Activated CD8-positive, alpha-beta memory T cell treated with anti-CD3 and anti-CD28 coated beads, Interleukin-2, amount 50 U/mL, for 4 hours (primary cell): ENCODE data around the gene ETV7.
"Not testable (repeated sequence)": the region's sequence is repeated elsewhere in the genome, so short reads cannot be mapped to it uniquely, and the experiment has no call there.

Experiments
- DNase-seq: peaks from one replicate; pipeline ENCODE4 v3.0.0-alpha.2; 2020

Gene ETV7

DNA sequence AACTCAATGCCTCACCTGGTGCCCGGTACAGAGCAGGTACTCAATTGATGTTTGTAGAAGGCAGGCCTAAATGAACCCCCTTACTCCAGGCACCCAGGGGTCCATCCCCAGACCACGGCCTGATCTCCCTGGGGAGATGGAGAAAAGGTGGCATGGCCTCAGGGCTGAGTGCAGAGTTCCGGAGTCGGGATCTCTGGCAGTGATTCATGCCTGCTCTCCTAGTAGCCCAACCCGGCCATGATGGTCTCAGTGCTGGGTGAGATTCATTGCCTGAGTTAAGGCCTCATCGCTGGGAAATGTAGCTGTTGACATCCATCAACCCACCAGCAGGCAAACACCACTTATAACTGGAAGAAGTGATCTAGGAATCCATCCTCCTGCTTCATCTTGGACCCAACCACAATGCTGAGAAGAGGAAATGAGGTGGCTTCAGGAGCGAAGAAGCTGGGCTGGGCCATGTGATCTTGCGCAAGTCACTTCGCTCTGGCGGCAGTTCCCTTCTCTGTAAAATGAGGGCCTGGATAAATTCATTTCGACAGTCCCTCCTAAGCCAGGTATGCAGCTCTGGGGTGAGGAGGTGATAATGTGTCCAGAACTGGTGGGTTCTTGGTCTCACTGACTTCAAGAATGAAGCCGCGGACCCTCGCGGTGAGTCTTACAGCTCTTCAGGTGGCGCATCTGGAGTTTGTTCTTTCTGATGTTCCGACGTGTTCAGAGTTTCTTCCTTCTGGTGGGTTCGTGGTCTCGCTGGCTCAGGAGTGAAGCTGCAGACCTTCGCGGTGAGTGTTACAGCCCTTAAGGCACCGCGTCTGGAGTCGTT lies 24.7 kb downstream of the ETV7 start:
- no peak for DNase-seq

GRCh38 chr6:36361071-36361470 lies 26.4 kb downstream of the ETV7 start:
- no peak for DNase-seq

DNA sequence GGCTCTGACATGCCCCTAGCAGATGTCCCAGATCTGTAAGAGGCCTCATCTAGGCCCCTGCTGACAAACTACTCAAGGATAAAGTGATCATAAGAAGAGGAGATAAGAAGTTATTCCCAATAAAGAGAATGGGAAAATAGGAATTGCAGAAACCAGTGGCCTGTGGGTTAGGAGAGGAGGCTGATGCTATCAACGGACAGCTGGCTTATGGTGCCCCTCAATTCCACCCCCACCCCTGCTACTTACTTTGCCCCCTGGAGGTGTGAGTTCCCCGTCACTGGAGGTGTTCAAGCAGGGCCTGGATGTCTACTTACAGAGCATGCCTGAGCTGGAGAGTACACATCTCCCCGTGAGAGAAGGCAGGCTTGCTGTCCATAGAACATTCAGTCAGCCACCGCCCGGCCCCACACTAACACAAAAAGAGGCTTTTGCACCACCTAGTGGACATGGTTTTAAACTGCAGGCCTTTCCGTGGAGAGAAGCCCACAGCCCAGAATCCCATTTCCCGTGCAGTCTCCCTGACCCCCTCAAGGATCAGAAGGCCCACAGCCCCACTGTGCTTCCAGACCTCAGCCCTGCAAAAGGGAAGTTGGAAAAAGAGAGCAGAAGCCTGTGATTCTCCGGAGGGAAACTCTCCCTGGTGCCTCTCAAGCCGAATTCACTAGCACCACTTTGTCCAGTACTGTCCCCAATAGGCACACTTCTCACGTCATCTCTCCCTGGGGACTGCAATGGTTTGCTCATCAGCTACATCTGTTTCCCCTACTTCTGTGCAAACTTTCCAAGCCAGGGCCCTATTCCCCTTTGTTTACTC lies 27.0 kb downstream of the ETV7 start:
- DNase-seq, result peak; percentile 70

DNA sequence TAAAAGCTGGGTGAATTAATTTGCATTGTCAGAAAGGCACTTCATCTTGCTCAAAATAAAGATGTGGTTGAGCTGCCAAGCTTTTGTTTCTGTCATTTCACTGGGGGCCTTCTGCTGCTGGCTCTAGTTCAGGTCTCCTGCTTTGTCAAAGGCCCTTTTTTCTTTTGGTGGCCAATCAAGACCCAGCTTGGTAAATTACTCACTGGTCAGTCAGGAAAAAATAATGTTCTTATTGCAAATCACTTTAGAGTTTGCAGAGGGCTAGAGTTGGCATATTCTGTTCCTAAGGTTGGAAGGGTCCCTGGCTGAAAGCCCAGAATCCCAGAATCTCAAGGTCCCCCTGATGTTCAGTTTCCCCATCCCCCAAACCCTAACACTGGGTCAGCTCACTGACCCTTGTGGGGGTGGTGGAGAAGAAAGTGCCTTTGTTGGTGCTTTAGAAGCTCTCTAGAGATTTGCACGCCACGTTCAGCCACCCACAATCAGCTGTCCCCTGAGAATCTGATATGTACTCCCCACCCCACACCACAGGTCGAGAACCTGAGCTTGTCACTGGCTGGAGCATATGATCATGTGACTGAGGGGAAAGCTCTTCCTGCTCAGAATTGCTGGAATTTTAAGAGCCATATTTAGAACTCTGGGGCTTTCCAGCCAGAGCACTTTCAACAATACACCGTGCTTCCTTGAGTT lies 29.1 kb downstream of the ETV7 start:
- DNase-seq, result no peak

DNA sequence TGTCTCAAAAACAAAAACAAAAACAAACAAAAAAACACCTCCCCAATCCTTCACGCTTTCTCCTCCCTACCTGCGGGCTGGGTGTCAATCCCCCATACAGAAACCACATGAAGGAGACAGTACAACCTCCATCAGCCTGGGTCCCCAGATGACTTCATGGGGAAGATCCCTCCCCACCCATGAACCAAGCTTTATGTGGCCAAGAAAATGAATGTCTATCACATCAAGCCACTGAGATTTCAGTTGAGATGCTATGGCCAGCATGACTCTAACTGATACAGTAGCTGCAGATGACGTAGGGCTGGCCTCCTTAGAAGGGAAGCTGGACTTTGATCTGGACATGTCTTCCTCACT lies 29.6 kb downstream of the ETV7 start:
- no peak for DNase-seq

GRCh38 chr6:36355819-36356218 lies 31.6 kb downstream of the ETV7 start:
- no peak for DNase-seq

- no peak for DNase-seq
These were observed 34.0 kb downstream of the ETV7 start for GRCh38 chr6:36353411-36353915.

DNA sequence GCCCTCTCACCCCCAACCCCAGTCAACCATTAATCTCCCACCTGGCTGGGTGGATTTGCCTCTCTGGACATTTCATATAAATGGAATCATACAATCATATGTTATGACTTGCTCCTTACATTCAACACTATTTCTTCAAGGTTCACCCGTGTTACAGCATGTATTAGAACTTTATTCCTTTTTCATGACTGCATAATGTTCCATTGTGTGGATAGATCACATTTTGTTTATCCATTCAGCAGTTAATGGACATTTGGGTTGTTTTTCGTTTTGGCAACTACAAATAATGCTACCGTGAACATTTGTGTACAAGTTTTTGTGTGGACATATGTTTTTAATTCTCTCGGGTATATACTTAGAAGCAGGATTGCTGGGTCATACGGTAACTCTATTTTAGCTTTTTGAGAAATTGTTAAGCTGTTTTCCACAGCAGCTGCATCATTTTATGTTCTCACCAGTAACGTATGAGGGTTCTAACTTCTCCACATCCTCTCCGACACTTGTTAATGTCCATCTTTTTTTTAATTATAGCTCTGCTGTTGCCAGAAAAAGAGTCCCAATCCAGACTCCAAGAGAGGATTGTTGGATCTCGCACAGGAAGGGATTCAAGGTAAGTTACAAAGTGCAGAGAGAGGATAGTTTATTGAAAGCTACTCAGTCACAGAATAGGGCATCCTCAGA lies 34.9 kb downstream of the ETV7 start:
- no peak for DNase-seq

DNA sequence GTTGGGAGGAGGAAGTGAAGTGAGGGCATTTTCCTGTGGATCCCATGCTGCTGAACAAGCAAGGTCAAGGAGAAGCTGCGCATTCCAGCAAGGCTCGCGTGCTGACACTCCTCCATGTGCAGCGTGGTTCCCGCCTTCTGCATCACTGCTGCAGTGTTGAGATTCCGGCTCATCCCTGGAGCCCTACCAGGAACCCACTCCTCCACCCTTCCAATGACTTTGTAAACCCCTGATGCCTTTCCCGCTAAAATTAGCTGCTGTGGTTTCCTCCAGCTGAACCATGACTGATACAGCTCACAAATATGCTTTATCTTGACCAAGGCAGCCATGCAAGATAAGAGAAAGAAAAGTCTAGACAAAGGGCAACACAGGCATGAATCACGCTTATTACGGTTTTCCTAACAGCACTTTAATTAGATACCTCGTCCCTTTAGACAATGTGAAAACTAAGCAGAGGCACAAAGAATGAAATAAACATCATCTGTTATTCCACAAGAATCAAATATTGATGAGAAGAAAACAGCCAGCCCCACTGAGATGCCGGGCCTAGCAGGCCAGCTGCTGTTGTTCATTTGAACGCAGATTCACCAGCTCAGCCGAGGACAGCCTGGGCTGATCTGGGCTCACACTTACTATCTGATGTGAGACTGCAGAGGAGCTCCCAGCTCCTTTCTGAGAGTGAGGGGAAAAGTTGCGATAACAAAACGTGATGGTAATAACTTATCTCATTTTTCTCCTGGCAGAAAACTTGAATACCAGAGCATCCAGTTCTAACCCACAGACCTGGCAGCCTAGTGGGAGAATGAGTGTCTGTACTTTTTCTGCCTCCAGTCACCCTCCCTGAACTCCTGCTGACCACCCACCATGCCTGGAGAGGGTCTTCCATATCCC lies 36.5 kb downstream of the ETV7 start:
- no peak for DNase-seq

DNA sequence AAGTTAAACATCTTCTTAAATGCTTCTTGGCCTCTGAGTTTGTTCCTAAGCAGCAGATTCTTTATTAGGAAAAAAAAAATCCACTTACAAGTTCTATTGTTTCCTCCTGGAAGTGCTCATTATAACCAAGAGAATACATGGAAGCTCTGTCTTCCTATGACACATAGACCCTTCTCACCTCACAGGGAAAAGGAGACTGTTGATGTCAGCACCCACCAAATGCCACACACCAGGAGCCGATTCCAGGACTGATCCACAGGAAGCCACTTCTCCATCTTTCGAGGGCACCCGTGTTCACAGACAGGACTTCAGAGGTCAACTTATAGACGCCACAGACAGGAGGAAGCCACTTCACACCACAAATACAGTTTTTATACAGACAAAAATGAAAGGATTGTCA lies 37.4 kb downstream of the ETV7 start:
- no peak for DNase-seq

GRCh38 chr6:36349240-36349639 lies 38.2 kb downstream of the ETV7 start:
- DNase-seq, result no peak

DNA sequence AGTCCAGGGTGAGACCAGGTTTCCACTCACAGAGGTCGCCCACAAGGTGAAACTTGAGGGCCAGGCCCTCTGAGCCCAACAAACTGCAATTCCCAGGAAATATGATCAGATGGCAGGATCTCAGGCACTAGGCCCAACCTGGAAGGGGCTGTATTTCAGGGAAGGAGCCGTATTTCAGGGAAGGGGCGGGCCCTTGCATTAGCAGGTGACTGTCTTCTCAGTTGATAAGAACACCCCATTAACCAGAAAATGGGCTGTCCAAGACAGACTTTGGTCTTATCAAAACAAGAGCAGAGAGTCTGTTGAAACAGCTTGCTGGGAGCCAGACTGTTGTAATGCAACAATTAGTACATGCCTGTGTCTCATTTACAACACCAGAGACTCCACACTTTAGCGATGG lies 39.8 kb downstream of the ETV7 start:
- DNase-seq, result no peak

GRCh38 chr6:36346486-36347273 lies 40.8 kb downstream of the ETV7 start:
- DNase-seq, result no peak

- no peak for DNase-seq
These were observed 41.6 kb downstream of the ETV7 start for GRCh38 chr6:36345681-36346466.

DNA sequence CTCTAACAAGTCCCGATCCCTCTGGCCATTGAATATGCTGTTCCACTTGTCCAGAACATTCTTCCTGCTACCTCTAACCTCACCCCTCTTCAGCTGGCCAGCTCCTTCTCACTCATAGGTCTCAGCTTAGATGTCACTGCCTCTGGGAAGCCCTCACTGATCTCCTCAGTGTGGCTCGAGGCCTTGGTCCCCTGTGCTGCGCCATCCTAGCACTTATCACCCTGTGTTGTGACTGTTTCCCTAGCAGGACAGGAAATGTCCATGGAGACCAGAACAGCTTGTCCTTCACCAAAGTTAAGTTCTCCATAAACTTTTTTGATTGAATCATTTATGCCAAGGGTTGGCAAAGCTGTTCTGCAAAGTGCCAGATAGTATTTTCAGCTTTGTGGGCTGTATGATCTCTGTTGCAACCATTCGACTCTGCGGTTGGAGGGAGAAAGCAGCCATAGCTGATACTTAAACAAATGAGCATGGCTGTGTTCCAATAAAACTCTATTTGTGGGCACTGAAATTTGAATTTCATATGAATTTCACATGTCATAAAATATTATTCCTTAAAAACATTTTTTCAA lies 44.3 kb downstream of the ETV7 start:
- no peak for DNase-seq

DNA sequence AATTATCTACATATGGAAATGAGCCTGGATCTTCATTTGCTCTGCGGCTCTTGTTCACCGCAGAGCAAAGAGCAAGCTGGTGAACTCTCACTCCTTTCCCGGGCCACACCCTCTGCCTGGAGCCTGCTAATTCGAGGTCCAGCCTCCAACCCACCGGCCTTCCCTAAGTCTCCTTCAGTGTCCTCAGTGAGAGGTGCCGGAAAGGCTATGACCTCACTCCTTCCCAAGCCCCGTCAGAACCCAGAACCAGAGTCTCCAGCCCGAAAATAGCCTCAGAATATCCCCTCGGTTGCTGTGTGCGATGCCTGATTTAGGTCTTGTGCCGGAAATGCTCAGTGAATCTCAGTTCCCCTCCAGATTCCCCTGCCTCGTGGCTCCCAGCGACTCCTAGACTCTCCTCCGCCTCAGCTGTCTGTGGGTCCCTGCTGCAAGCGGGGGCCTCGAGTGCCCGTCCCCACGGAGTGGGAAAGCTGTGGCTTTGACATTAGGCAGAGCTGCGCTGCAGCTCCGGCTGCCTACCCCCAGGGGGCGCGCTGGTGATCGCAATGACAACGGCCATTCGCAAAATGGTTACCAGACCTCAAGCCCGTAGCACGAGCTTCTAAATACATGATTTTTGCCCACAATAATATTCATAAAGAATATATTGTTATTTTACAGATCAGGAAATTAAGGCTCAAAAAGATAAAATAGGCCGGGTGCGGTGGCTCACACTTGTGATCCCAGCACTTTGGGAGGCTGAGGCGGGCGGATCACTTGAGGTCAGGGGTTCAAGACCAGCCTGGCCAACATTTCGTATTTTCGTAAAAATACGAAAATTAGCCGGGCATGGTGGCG lies 46.6 kb downstream of the ETV7 start:
- DNase-seq, result peak; percentile 77

- DNase-seq, result no peak
These were observed 47.2 kb downstream of the ETV7 start for GRCh38 chr6:36340306-36340617.

- no peak for DNase-seq
These were observed 48.3 kb downstream of the ETV7 start for GRCh38 chr6:36339146-36339545.

DNA sequence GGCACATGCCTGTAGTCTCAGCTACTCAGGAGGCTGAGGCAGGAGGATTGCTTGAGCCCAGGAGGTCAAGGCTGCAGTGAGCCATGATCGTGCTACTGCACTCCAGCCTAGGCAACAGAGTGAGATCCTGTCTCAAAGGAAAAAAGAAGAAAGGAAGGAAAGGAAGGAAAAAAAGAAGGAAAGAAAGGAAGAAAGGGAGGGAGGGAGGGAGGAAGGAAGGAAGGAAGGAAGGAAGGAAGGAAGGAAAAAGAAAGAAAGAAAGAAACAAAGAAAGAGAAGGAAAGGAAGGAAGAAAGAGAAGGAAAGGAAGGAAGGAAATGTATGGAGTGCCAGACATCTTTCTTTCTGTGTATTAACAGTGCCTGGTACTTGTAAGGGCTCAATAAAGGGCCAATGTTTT lies 49.2 kb downstream of the ETV7 start:
- not testable (repeated sequence) for DNase-seq
